Tibial nerve (tissue), 4 donors: ENCODE measurements around the gene DDOST.

ENCODE experiments used
- CTCF ChIP-seq, 5 experiments: fragments of 200-600 bp in 3 of 5; fragments of 450-650 bp in 2 of 5; sonication (generic) in 3 of 5; IDR thresholded peaks; one replicate each; pipeline ENCODE4 v1.5.1; 2016 to 2019; ENCODE audit warnings: antibody characterized with exemption in 5 of 5, mild to moderate bottlenecking in 3 of 5, moderate library complexity in 2 of 5
- EP300 ChIP-seq, 2 donors: sonication (generic); formaldehyde crosslinking; IDR thresholded peaks; one replicate each; pipeline ENCODE4 v1.6.1; 2017; ENCODE audit warnings: antibody characterized with exemption in 2 of 2, mild to moderate bottlenecking in 1 of 2
- POLR2A ChIP-seq, 2 donors: fragments of 450-650 bp; IDR thresholded peaks; one replicate each; pipeline ENCODE4 v1.6.1; 2017; ENCODE audit warnings: antibody characterized with exemption in 2 of 2, mild to moderate bottlenecking in 2 of 2, moderate library complexity in 2 of 2

GRCh38 chr1:20660363-20660762, 806 bp downstream of the DDOST start:
- no peak for TF ChIP-seq EP300 (IDR thresholded peaks at IDR 0.05)
- no peak for TF ChIP-seq CTCF (IDR thresholded peaks at IDR 0.05)
- TF ChIP-seq POLR2A (IDR thresholded peaks at IDR 0.05) = no peak
